Kidney (tissue), 14 donors: ENCODE data around the gene EPHB1. TPM values are rescaled to one million over a fixed set of nuclear protein-coding genes. Genes with fewer than 3 reads are reported as not detected.

ENCODE experiments used
- DNase-seq, 5 donors: peaks; one replicate each; pipeline ENCODE4 v3.0.0-alpha.2; 2013 to 2020
- FAIRE-seq: peaks from 2 replicates; lab custom pipeline; 2012; peaks lifted over from hg19 to GRCh38; lab: Jason Lieb, UNC
- H3K27ac ChIP-seq, 2 donors: one replicate each; pipeline ENCODE4 v1.7.0; 2013; ENCODE audit warnings: low read depth in 2 of 2, low read length in 2 of 2, inconsistent platforms in 1 of 2
- H3K27me3 ChIP-seq: one replicate; pipeline ENCODE4 v1.7.1; 2013; ENCODE audit warnings: low read length, inconsistent platforms; ENCODE audit not compliant: control insufficient read depth, insufficient read depth
- H3K36me3 ChIP-seq, 3 donors: one replicate each; pipeline versions ENCODE4 v1.7.0 to v1.7.1; 2013; ENCODE audit warnings: low read length in 3 of 3, control low read depth in 1 of 3, inconsistent platforms in 1 of 3; ENCODE audit not compliant: insufficient read depth in 3 of 3, control insufficient read depth in 2 of 3
- H3K4me1 ChIP-seq, 3 donors: one replicate each; pipeline versions ENCODE4 v1.7.0 to v1.7.1; 2013; ENCODE audit warnings: low read length in 3 of 3, inconsistent platforms in 1 of 3, low read depth in 1 of 3; ENCODE audit not compliant: control insufficient read depth in 2 of 3, insufficient read depth in 2 of 3
- H3K4me3 ChIP-seq, 3 donors: one replicate each; pipeline versions ENCODE4 v1.7.0 to v1.8.1; 2013; ENCODE audit warnings: low read length in 3 of 3, control low read depth in 1 of 3, inconsistent platforms in 1 of 3
- H3K9ac ChIP-seq, 3 donors: one replicate each; pipeline versions ENCODE4 v1.7.0 to v1.7.1; 2013; ENCODE audit warnings: low read length in 3 of 3, control low read depth in 1 of 3, inconsistent platforms in 1 of 3
- H3K9me3 ChIP-seq, 3 donors: one replicate each; pipeline versions ENCODE4 v1.7.0 to v1.7.1; 2013; ENCODE audit warnings: low read length in 3 of 3, control low read depth in 1 of 3, inconsistent platforms in 1 of 3; ENCODE audit not compliant: control insufficient read depth in 2 of 3, insufficient read depth in 1 of 3
- CTCF ChIP-seq: IDR thresholded peaks from 3 replicates; pipeline ENCODE4 v1.5.1; 2012; ENCODE audit warnings: mild to moderate bottlenecking, moderate library complexity, borderline replicate concordance; ENCODE audit not compliant: insufficient read depth; ENCODE audit errors: extremely low read depth
- intact Hi-C: fragments of 100-400 bp; cut with DNase I; formaldehyde crosslinking; loops from one replicate; pipeline ENCODE4 v1.11.1; 2022
- polyA plus RNA-seq: library from polyadenylated mRNA; stranded (reverse); fragments of 350-450 nt; fragmentation: Illumina TruSeq; extraction: RNeasy Lipid Tissue Mini Kit (QIAGEN cat#74804); gene quantifications from one replicate; pipeline ENCODE4 v1.2.3, GENCODE V29; 2014; ENCODE audit warnings: low read depth, low replicate concordance; ENCODE audit not compliant: insufficient read depth
- total RNA-seq: library from RNA; stranded (reverse); fragmentation: NEBNext Ultra II Directional; extraction: Animal tissue kit (Norgen Biotek cat#: 25700); gene quantifications from one replicate; pipeline ENCODE4 v1.2.1, GENCODE V29; 2021
- donor health status: control.
- donor health status: control.
- donor health status: control.
- donor health status: control.
- donor health status: control.
- donor health status: DM: yes; HTN: yes; CAD: no.
- donor health status: Normal renal cell carcinoma (clear cell type).

Gene EPHB1
- total and polyA plus RNA-seq, 2 donors from 2014 or later, result 0.39 to 3.2 TPM

- Histone ChIP-seq H3K27me3 (no peaks in the 10 kb centered on the region), H3K4me3 (no peak overlapping the region), H3K27ac (no peak overlapping the region), H3K9ac (no peak overlapping the region), H3K4me1 (no peaks in the 10 kb centered on the region), H3K9me3 (no peaks in the 10 kb centered on the region), H3K36me3 (no peaks in the 10 kb centered on the region)
- DNase-seq (no peak), FAIRE-seq (no peak)
- no peak for TF ChIP-seq CTCF
- intact Hi-C loops, result no loop called here
These were observed 332.9 kb downstream of the EPHB1 start for GRCh38 chr3:135127946-135128470.

GRCh38 chr3:135128818-135129217 is 333.8 kb downstream of the EPHB1 start:
- intact Hi-C loops, result no loop called here
- H3K27ac ChIP-seq, result no peak overlapping the region
- no peaks in the 10 kb centered on the region for H3K4me1 ChIP-seq
- H3K27me3 ChIP-seq, result no peaks in the 10 kb centered on the region
- no peaks in the 10 kb centered on the region for H3K36me3 ChIP-seq
- no peaks in the 10 kb centered on the region for H3K9me3 ChIP-seq
- H3K4me3 ChIP-seq, result no peak overlapping the region
- FAIRE-seq, result no peak
- H3K9ac ChIP-seq, result no peak overlapping the region
- DNase-seq, result no peak
- TF ChIP-seq CTCF, result no peak

- intact Hi-C loops, result no loop called here
These were observed 336.2 kb downstream of the EPHB1 start for GRCh38 chr3:135131290-135131689.

More at GRCh38 chr3:135131290-135131689, 336.2 kb downstream of the EPHB1 start:
- DNase-seq (no peak), FAIRE-seq (no peak)
- TF ChIP-seq CTCF, result no peak
- H3K36me3 ChIP-seq, result no peaks in the 10 kb centered on the region
- H3K27ac ChIP-seq, result no peak overlapping the region
- H3K27me3 ChIP-seq, result no peaks in the 10 kb centered on the region
- no peaks in the 10 kb centered on the region for H3K4me1 ChIP-seq
- H3K9ac ChIP-seq, result no peak overlapping the region
- no peak overlapping the region for H3K4me3 ChIP-seq
- no peaks in the 10 kb centered on the region for H3K9me3 ChIP-seq
